ENCODE data around the gene DNAH1. TPM values are rescaled to one million over a fixed set of nuclear protein-coding genes. Genes with fewer than 3 reads are reported as not detected.

Gene DNAH1
- total and polyA plus RNA-seq, 2 experiments from 2014 or later = 0.81 to 4.0 TPM

DNA sequence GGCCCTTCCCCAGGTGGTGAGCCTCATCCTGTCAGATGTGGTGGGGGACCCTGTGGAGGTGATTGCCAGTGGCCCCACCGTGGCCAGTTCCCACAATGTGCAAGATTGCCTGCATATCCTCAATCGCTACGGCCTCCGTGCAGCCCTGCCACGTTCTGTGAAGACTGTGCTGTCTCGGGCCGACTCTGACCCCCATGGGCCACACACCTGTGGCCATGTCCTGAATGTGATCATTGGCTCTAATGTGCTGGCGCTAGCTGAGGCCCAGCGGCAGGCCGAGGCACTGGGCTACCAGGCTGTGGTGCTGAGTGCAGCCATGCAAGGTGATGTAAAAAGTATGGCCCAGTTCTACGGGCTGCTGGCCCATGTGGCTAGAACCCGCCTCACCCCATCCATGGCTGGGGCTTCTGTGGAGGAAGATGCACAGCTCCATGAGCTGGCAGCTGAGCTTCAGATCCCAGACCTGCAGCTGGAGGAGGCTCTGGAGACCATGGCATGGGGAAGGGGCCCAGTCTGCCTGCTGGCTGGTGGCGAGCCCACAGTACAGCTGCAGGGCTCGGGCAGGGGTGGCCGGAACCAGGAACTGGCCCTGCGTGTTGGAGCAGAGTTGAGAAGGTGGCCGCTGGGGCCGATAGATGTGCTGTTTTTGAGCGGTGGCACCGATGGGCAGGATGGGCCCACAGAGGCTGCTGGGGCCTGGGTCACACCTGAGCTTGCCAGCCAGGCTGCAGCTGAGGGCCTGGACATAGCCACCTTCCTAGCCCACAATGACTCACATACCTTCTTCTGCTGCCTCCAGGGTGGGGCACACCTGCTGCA lies 23.7 kb upstream of the DNAH1 start:
- no peaks in the 10 kb centered on the region for H4K20me1 ChIP-seq (ENCODE audit: insufficient read depth)
- in situ Hi-C loops (cut with MboI) = no loop called here
- H3K79me2 ChIP-seq (ENCODE audit: insufficient read depth) = peaks cover 22% of the 10 kb centered on the region
- no peak overlapping the region for H3K4me2 ChIP-seq (ENCODE audit: unreplicated experiment)
- WGBS, 2 experiments (ENCODE audit: low coverage in 1 of 2, low lambda C conversion rate in 2 of 2, missing lambda C conversion rate in 2 of 2) = 87 to 90% methylated on average over 19 to 20 of the region's 20 CpGs
- no peak for DNase-seq
- no peaks in the 10 kb centered on the region for H3K9me2 ChIP-seq (ENCODE audit: insufficient read depth)
- no peaks in the 10 kb centered on the region for H3F3A ChIP-seq (ENCODE audit: insufficient read depth)
- no peak overlapping the region for H3K27ac ChIP-seq
- H3K4me1 ChIP-seq (ENCODE audit: insufficient read depth) = peaks cover 5% of the 10 kb centered on the region
- H3K27me3 ChIP-seq (replicated peaks; ENCODE audit: insufficient read depth) = no peaks in the 10 kb centered on the region
- H3K9ac ChIP-seq = no peak overlapping the region
- no peaks in the 10 kb centered on the region for H3K36me3 ChIP-seq (ENCODE audit: low read depth)
- TF ChIP-seq EZH2 (IDR thresholded peaks at IDR 0.05; ENCODE audit: insufficient read depth, poor library complexity, severe bottlenecking) = no peak
- TF ChIP-seq EZH2phosphoT487 (IDR thresholded peaks at IDR 0.05; ENCODE audit: insufficient read depth, low read depth) = no peak
- H3K9me3 ChIP-seq (ENCODE audit: low read depth) = no peaks in the 10 kb centered on the region
- no peak overlapping the region for H2AFZ ChIP-seq
- H3K4me3 ChIP-seq = no peak overlapping the region

DNA sequence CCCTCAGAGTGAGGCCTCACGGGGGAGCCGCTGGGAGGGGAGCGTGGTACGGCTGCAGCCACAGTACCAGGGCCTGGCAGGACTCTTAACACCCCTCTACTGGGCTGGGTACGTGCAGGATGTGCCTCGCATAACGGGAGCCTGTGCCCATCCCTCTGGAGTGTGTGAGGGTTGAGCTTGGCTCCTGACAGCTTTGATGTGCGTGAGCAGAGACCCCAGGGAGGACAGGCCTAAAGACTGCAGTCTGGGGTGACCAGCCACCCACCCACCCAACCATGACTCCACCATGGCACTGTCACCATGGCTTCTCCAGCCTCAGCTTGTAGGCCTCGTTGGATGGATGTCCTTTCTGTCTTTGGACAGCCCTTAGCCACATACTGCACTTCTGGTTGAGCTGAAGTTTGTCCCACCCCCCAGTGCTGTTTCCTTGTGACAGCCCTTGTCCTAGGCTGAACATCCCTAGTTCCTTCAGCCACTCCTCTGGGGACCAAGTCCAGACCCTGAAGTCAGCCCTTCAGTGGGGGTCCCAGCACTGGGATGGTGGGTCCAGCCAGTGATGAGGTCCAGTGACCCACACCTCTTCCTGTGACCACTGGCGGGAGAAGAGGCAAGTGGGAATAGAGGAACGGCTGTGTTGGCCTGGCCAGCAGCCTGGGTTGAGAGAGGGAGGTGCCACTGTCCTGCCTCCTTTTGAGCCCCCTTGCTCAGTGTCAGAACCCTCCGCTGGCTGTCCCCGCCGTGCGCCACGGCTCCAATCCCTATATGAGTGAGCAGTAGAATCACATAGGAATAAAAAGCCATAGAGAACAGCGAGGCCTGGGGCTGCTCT lies 22.4 kb upstream of the DNAH1 start:
- no peak overlapping the region for H2AFZ ChIP-seq
- in situ Hi-C loops (cut with MboI) = no loop called here

DNA sequence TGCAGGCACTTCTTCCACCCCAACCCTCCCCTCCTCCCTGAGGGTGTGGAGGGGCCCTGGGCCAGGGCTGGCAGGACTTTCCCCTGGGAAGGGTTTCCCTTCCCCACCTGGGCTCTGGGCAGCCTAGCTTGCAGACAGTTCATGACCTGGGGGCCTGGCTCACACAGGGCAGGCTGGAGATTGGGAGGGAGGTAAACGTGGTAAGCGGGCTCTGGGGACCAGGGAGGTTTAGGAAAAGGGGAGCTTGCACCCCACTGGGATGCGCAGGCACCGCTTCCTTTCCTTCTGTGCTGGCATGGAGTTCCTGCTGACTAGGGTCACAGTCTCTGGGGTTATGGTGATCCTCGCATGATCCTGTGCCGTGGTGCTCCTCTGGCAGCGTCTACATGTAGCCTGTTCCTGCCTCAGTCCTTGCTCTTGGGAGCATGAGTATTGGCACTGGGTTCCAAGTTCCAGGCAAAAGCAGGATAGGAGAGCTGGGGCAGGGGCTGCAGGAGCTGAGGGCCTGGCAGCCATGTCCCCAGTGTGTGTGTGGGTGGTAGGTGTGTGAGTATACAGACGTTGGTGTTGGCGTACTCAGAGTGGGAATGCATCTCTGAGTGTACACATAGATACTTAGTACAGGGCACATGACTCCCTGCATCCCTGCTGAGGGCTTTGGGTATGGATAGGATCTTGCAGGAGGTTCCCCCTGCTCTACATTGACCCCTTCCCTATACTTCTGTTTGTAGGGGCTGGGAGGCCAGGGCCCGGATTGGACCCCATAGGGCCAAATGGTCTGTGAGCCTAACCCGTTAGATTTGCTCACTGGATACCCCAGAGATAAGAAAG lies 21.6 kb upstream of the DNAH1 start:
- H3F3A ChIP-seq (ENCODE audit: insufficient read depth) = no peaks in the 10 kb centered on the region
- in situ Hi-C loops (cut with MboI) = no loop called here
- no peak overlapping the region for H3K4me3 ChIP-seq
- H3K27ac ChIP-seq = no peak overlapping the region
- H2AFZ ChIP-seq = no peak overlapping the region
- H3K4me1 ChIP-seq (ENCODE audit: insufficient read depth) = no peaks in the 10 kb centered on the region
- H4K20me1 ChIP-seq (ENCODE audit: insufficient read depth) = no peaks in the 10 kb centered on the region
- no peaks in the 10 kb centered on the region for H3K36me3 ChIP-seq (ENCODE audit: low read depth)
- 79 to 84% methylated on average over 11 of the region's 11 CpGs for WGBS, 2 experiments (ENCODE audit: low coverage in 1 of 2, low lambda C conversion rate in 2 of 2, missing lambda C conversion rate in 2 of 2)
- H3K27me3 ChIP-seq (replicated peaks; ENCODE audit: insufficient read depth) = no peaks in the 10 kb centered on the region
- no peak for TF ChIP-seq EZH2 (IDR thresholded peaks at IDR 0.05; ENCODE audit: insufficient read depth, poor library complexity, severe bottlenecking)
- no peak for TF ChIP-seq EZH2phosphoT487 (IDR thresholded peaks at IDR 0.05; ENCODE audit: insufficient read depth, low read depth)
- no peak for DNase-seq
- H3K4me2 ChIP-seq (ENCODE audit: unreplicated experiment) = no peak overlapping the region
- no peaks in the 10 kb centered on the region for H3K9me3 ChIP-seq (ENCODE audit: low read depth)
- H3K79me2 ChIP-seq (ENCODE audit: insufficient read depth) = 0 out of 2 replicates have a peak, but pooled peaks cover 7% of the 10 kb centered on the region
- no peak overlapping the region for H3K9ac ChIP-seq
- H3K9me2 ChIP-seq (ENCODE audit: insufficient read depth) = no peaks in the 10 kb centered on the region

More for the DNA sequence above, 22.4 kb upstream of the DNAH1 start:
- DNase-seq = no peak
- H3K79me2 ChIP-seq (ENCODE audit: insufficient read depth) = peaks cover 16% of the 10 kb centered on the region
- H3K4me2 ChIP-seq (ENCODE audit: unreplicated experiment) = no peak overlapping the region
- H4K20me1 ChIP-seq (ENCODE audit: insufficient read depth) = no peaks in the 10 kb centered on the region
- H3K4me1 ChIP-seq (ENCODE audit: insufficient read depth) = peaks cover 1% of the 10 kb centered on the region
- H3K9ac ChIP-seq = no peak overlapping the region
- no peaks in the 10 kb centered on the region for H3F3A ChIP-seq (ENCODE audit: insufficient read depth)
- no peaks in the 10 kb centered on the region for H3K9me2 ChIP-seq (ENCODE audit: insufficient read depth)
- no peaks in the 10 kb centered on the region for H3K9me3 ChIP-seq (ENCODE audit: low read depth)
- TF ChIP-seq EZH2phosphoT487 (IDR thresholded peaks at IDR 0.05; ENCODE audit: insufficient read depth, low read depth) = no peak
- TF ChIP-seq EZH2 (IDR thresholded peaks at IDR 0.05; ENCODE audit: insufficient read depth, poor library complexity, severe bottlenecking) = no peak
- no peak overlapping the region for H3K27ac ChIP-seq
- WGBS, 2 experiments (ENCODE audit: low coverage in 1 of 2, low lambda C conversion rate in 2 of 2, missing lambda C conversion rate in 2 of 2) = 87 to 90% methylated on average over 17 of the region's 17 CpGs
- no peaks in the 10 kb centered on the region for H3K36me3 ChIP-seq (ENCODE audit: low read depth)
- no peak overlapping the region for H3K4me3 ChIP-seq
- no peaks in the 10 kb centered on the region for H3K27me3 ChIP-seq (replicated peaks; ENCODE audit: insufficient read depth)

DNA sequence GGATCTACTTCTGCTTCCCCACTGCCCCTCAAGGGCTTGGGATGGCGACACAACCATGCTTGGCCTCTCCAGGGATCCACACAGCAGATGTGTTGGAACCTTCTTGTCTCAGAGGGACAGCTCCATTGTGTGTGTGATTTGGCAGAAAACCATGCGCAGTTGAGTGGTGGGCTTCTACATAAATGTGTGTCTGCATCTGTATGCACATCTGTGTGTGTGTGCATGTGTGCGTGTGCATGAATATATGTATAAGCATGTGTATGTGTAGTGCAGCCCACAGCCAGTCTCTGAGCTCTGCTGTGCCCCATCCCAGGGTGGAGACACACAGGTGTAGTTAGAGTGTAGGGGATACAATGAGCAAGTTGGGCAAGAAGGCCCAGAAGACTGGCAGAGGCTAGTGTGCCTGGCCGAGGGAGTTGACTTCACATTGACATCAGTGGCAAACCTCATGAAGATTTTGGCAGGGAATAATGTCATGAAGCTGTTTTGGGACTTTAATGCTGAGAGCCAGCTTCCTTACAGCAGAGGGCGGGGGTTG lies 20.4 kb upstream of the DNAH1 start:
- no peak for DNase-seq
- Histone ChIP-seq H3K9me2 (ENCODE audit: insufficient read depth) (no peaks in the 10 kb centered on the region), H3K79me2 (ENCODE audit: insufficient read depth) (no peaks in the 10 kb centered on the region), H3K9ac (no peak overlapping the region), H3K36me3 (ENCODE audit: low read depth) (no peaks in the 10 kb centered on the region), H3K9me3 (ENCODE audit: low read depth) (no peaks in the 10 kb centered on the region), H3K4me1 (ENCODE audit: insufficient read depth) (peaks cover 11% of the 10 kb centered on the region), H3K4me3 (no peak overlapping the region), H4K20me1 (ENCODE audit: insufficient read depth) (no peaks in the 10 kb centered on the region), H3F3A (ENCODE audit: insufficient read depth) (no peaks in the 10 kb centered on the region), H3K4me2 (ENCODE audit: unreplicated experiment) (no peak overlapping the region), H2AFZ (no peak overlapping the region), H3K27me3 (replicated peaks; ENCODE audit: insufficient read depth) (no peaks in the 10 kb centered on the region), H3K27ac (no peak overlapping the region)
- 73 to 77% methylated on average over 5 of the region's 5 CpGs for WGBS, 2 experiments (ENCODE audit: low coverage in 1 of 2, low lambda C conversion rate in 2 of 2, missing lambda C conversion rate in 2 of 2)
- in situ Hi-C loops (cut with MboI) = no loop called here
- TF ChIP-seq EZH2 (IDR thresholded peaks at IDR 0.05; ENCODE audit: insufficient read depth, poor library complexity, severe bottlenecking) (no peak), EZH2phosphoT487 (IDR thresholded peaks at IDR 0.05; ENCODE audit: insufficient read depth, low read depth) (no peak)
